Stimulated activated CD4-positive, alpha-beta T cell treated with anti-CD3 and anti-CD28 coated beads, Interleukin-1b, Interleukin-23, amount 100 ng/mL, for 48 hours (primary cell): ENCODE results near the gene PSD.

ENCODE experiments used
- DNase-seq: peaks from one replicate; pipeline ENCODE4 v3.0.0-alpha.2; 2020

PSD gene

GRCh38 chr10:102382871-102383270 lies 35.7 kb downstream of the PSD start:
- no peak for DNase-seq

GRCh38 chr10:102381983-102382382 lies 36.6 kb downstream of the PSD start:
- DNase-seq, result no peak

- DNase-seq, result no peak
Observed at GRCh38 chr10:102379383-102379782, 39.2 kb downstream of the PSD start.

- no peak for DNase-seq
Observed at GRCh38 chr10:102376901-102377300, 41.7 kb downstream of the PSD start.

- no peak for DNase-seq
Observed at GRCh38 chr10:102375867-102376266, 42.7 kb downstream of the PSD start.

- DNase-seq, result no peak
Observed at GRCh38 chr10:102375250-102375649, 43.3 kb downstream of the PSD start.

GRCh38 chr10:102371295-102371694 lies 47.3 kb downstream of the PSD start:
- DNase-seq, result no peak

- DNase-seq, result no peak
Observed at GRCh38 chr10:102368077-102368476, 50.5 kb downstream of the PSD start.

GRCh38 chr10:102367441-102367840 lies 51.1 kb downstream of the PSD start:
- no peak for DNase-seq

GRCh38 chr10:102358712-102359382 lies 59.7 kb downstream of the PSD start:
- no peak for DNase-seq

- DNase-seq, result no peak
Observed at GRCh38 chr10:102354451-102354850, 64.1 kb downstream of the PSD start.
